ENCODE measurements around the gene SIRPA. TPM values are rescaled to one million over a fixed set of nuclear protein-coding genes. Genes with fewer than 3 reads are reported as not detected.
A peak's percentile ranks its signal among the peaks of the same experiment; 100 is the strongest.

The SIRPA gene
- total and polyA plus RNA-seq, 2 of the 4 experiments (the other 2 are of a cell fraction): 9.9 to 40.2 TPM

DNA sequence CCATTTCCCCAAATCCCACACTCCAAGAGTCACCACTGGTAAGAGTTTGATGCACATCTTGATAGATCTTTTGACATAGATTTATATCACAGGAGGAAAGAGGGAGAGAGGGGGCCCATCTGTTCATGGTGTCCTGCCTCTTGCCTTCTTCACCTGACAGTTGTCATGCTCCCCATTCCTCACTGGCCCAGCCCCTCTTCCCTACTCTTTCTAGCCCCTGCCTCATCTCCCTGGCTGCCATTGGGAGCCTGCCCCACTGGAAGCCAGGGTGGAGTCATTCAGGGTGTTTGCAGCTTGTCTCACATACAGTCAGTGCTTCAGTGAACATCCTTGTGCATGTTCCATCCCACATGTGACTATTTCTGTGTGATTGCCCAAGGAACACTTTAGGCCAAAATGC, 27.6 kb downstream of the SIRPA start:
- H4K91ac ChIP-seq (ENCODE audit: insufficient read depth, low read depth, low read length): no peak overlapping the region
- H4K8ac ChIP-seq (ENCODE audit: low read depth in 2 of 2, low read length in 2 of 2): no peak overlapping the region
- dilution Hi-C loops (cut with HindIII; ENCODE audit: low sequenced_read_pairs, unreplicated experiment): no loop called here
- TF ChIP-seq MXI1 (IDR thresholded peaks at IDR 0.05; ENCODE audit: borderline replicate concordance, low read depth, low read length) (no peak), MAZ (IDR thresholded peaks at IDR 0.05; ENCODE audit: borderline replicate concordance, low read depth, low read length) (no peak), RCOR1 (IDR thresholded peaks at IDR 0.05; ENCODE audit: insufficient replicate concordance, low read length) (no peak), MAFK (IDR thresholded peaks at IDR 0.05; ENCODE audit: low read depth, low read length) (no peak), RAD21 (IDR thresholded peaks at IDR 0.05; ENCODE audit: low read length) (no peak), CEBPB (IDR thresholded peaks at IDR 0.05; ENCODE audit: low read depth, low read length) (no peak), POLR2A (IDR thresholded peaks at IDR 0.05; ENCODE audit: low read depth, low read length) (no peak), SMC3 (IDR thresholded peaks at IDR 0.05; ENCODE audit: low read depth, low read length) (no peak), NFE2L2 (IDR thresholded peaks at IDR 0.05; ENCODE audit: low read depth, low read length) (no peak), FOS (IDR thresholded peaks at IDR 0.05; ENCODE audit: low read depth, low read length) (no peak)
- TF ChIP-seq, protein P1, sequence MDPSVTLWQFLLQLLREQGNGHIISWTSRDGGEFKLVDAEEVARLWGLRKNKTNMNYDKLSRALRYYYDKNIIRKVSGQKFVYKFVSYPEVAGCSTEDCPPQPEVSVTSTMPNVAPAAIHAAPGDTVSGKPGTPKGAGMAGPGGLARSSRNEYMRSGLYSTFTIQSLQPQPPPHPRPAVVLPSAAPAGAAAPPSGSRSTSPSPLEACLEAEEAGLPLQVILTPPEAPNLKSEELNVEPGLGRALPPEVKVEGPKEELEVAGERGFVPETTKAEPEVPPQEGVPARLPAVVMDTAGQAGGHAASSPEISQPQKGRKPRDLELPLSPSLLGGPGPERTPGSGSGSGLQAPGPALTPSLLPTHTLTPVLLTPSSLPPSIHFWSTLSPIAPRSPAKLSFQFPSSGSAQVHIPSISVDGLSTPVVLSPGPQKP (IDR thresholded peaks at IDR 0.05; ENCODE audit: borderline replicate concordance, low read depth, low read length): no peak
- TF ChIP-seq, protein P2, sequence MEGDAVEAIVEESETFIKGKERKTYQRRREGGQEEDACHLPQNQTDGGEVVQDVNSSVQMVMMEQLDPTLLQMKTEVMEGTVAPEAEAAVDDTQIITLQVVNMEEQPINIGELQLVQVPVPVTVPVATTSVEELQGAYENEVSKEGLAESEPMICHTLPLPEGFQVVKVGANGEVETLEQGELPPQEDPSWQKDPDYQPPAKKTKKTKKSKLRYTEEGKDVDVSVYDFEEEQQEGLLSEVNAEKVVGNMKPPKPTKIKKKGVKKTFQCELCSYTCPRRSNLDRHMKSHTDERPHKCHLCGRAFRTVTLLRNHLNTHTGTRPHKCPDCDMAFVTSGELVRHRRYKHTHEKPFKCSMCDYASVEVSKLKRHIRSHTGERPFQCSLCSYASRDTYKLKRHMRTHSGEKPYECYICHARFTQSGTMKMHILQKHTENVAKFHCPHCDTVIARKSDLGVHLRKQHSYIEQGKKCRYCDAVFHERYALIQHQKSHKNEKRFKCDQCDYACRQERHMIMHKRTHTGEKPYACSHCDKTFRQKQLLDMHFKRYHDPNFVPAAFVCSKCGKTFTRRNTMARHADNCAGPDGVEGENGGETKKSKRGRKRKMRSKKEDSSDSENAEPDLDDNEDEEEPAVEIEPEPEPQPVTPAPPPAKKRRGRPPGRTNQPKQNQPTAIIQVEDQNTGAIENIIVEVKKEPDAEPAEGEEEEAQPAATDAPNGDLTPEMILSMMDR (conservative IDR thresholded peaks at IDR 0.05; ENCODE audit: low read depth, low read length): no peak
- no peak overlapping the region for H2BK120ac ChIP-seq (ENCODE audit: low read depth, low read length)
- no peak overlapping the region for H2AFZ ChIP-seq (replicated peaks; ENCODE audit: low read length, poor library complexity)
- H3K9ac ChIP-seq (ENCODE audit: low read depth, low read length): no peak overlapping the region
- H2AK9ac ChIP-seq (replicated peaks; ENCODE audit: low read depth, low read length, poor library complexity): peak overlapping the region; percentile 56
- no peak overlapping the region for H2BK15ac ChIP-seq (ENCODE audit: low read depth, low read length)
- DNase-seq: no peak
- H4K5ac ChIP-seq (ENCODE audit: low read depth, low read length): no peak overlapping the region
- no peak for ATAC-seq (ENCODE audit: low read depth)
- intact Hi-C loops (cut with micrococcal nuclease): no loop called here
- no TSS peak for BruUV-seq (replicated peaks)
- H3K4me1 ChIP-seq (ENCODE audit: control insufficient read depth, insufficient read depth, low read length): no peaks in the 10 kb centered on the region
- H2BK20ac ChIP-seq (ENCODE audit: low read depth, low read length): no peak overlapping the region
- peaks cover 9% of the 10 kb centered on the region for H4K20me1 ChIP-seq (ENCODE audit: insufficient read depth, low read length)
- no peak overlapping the region for H2AK5ac ChIP-seq (ENCODE audit: low read depth, low read length)
- no peak overlapping the region for H3K56ac ChIP-seq (ENCODE audit: extremely low read depth, insufficient read depth, low read length)
- in situ Hi-C loops (cut with MboI; ENCODE audit: low sequenced_read_pairs): no loop called here
- H3K14ac ChIP-seq (replicated peaks; ENCODE audit: low read depth, low read length): no peak overlapping the region
- POLR2A ChIA-PET (ENCODE audit: unreplicated experiment): no interaction called here
- no peak overlapping the region for H3K27ac ChIP-seq (ENCODE audit: insufficient read depth, low read length)
- no peak overlapping the region for H2BK5ac ChIP-seq (ENCODE audit: low read depth, low read length, poor library complexity, severe bottlenecking)
- H3K23ac ChIP-seq (ENCODE audit: low read depth, low read length): no peak overlapping the region
- H3K18ac ChIP-seq (ENCODE audit: low read depth, low read length): no peak overlapping the region
- H3K9me1 ChIP-seq (ENCODE audit: insufficient read depth, low read length): peaks cover 19% of the 10 kb centered on the region; the same call in 1 of the 2 replicates
- no peak overlapping the region for H3K4ac ChIP-seq (ENCODE audit: low read depth, low read length)
- H3K4me3 ChIP-seq (ENCODE audit: insufficient read depth, low read depth, low read length): no peak overlapping the region
- no peaks in the 10 kb centered on the region for H3K27me3 ChIP-seq (ENCODE audit: control insufficient read depth, insufficient read depth, low read length)
- CTCF ChIA-PET: no interaction called here
- peaks cover 39% of the 10 kb centered on the region for H3K36me3 ChIP-seq (ENCODE audit: control insufficient read depth, insufficient read depth, low read length)
- H3K4me2 ChIP-seq (ENCODE audit: low read depth, low read length): no peak overlapping the region
- no peaks in the 10 kb centered on the region for H3K9me3 ChIP-seq (ENCODE audit: control insufficient read depth, insufficient read depth, low read length)
- H3K79me1 ChIP-seq (ENCODE audit: low read depth in 1 of 2, low read length in 2 of 2): peaks cover 3 to 4% of the 10 kb centered on the region in 2 experiments; a peak in 2 of 4 replicates
